Right lobe of liver (tissue), 6 donors: Measurements from ENCODE around the gene USF3. TPM values are rescaled to one million over a fixed set of nuclear protein-coding genes. Genes with fewer than 3 reads are reported as not detected.

Experiments
- ATAC-seq, 4 donors: fragments of 200-7000 bp; cut with Tn5 transposase; one replicate each; pipeline ENCODE4 v1.9.1; 2020; ENCODE audit warnings: mild to moderate bottlenecking in 4 of 4, moderate library complexity in 4 of 4
- DNase-seq, 3 donors: peaks; one replicate each; pipeline ENCODE4 v3.0.0-alpha.2; 2020
- H3K27ac ChIP-seq, 3 donors: fragments of 200-600 bp; one replicate each; pipeline ENCODE4 v1.8.0; 2022
- H3K27me3 ChIP-seq, 2 donors: fragments of 200-600 bp; one replicate each; pipeline ENCODE4 v1.8.0; 2022
- H3K36me3 ChIP-seq, 4 donors: fragments of 200-600 bp; sonication (generic) in 1 of 4; one replicate each; pipeline versions ENCODE4 v1.5.1 to v1.8.0; 2017 to 2022; ENCODE audit warnings: control low read depth in 1 of 4
- H3K4me1 ChIP-seq, 4 donors: fragments of 200-600 bp; sonication (generic) in 1 of 4; one replicate each; pipeline versions ENCODE4 v1.5.1 to v1.8.0; 2017 to 2022; ENCODE audit warnings: control low read depth in 1 of 4
- H3K4me3 ChIP-seq, 3 donors: fragments of 200-600 bp; one replicate each; pipeline ENCODE4 v1.8.0; 2022
- H3K9me3 ChIP-seq, 4 donors: fragments of 200-600 bp; sonication (generic) in 1 of 4; one replicate each; pipeline versions ENCODE4 v1.5.1 to v1.8.0; 2017 to 2022; ENCODE audit warnings: control low read depth in 1 of 4
- CTCF ChIP-seq, 4 donors: fragments of 200-600 bp in 3 of 4; fragments of 450-650 bp in 1 of 4; IDR thresholded peaks; one replicate each; pipeline versions ENCODE4 v1.5.1 to v1.8.0; 2016 to 2022; ENCODE audit warnings: antibody characterized with exemption in 4 of 4, mild to moderate bottlenecking in 2 of 4
- POLR2A ChIP-seq: fragments of 450-650 bp; IDR thresholded peaks from one replicate; pipeline ENCODE4 v1.6.1; 2017; ENCODE audit warnings: antibody characterized with exemption, mild to moderate bottlenecking
- WGBS: methylation state at CpG from one replicate; pipeline ENCODE4 v1.1.6; 2018; ENCODE audit warnings: low coverage, low lambda C conversion rate; ENCODE audit not compliant: insufficient coverage; ENCODE audit errors: missing lambda C conversion rate; 5-methylcytosine and 5-hydroxymethylcytosine counted together
- intact Hi-C, 2 donors: fragments of 100-400 bp; cut with DNase I; formaldehyde crosslinking; loops; one replicate each; pipeline versions ENCODE4 v1.11.2 to v1.14.1; 2022
- total RNA-seq, 6 experiments: library from RNA; depleted of rRNA in 2 of 6; stranded (reverse); fragments of >200 nt in 2 of 6; fragmentation: NEBNext Ultra II Directional in 3 of 6; extraction: Animal tissue kit (Norgen Biotek cat#: 25700) in 3 of 6; gene quantifications; one replicate each; pipeline versions ENCODE4 v1.1.0 to v1.2.4, GENCODE V29; 2016 to 2023
- donor health status: DM: no; HTN: yes; CAD: no.
- donor health status: DM: no; HTN: no; CAD: no.
- donor health status: DM: no; HTN: no; CAD: no.
- donor health status: DM: no; HTN: yes; CAD: no.
- donor health status: DM: no; HTN: yes; CAD: no.

The USF3 gene
- total RNA-seq, 6 experiments from 2014 or later, result 12.1 to 20.3 (median 17.6) TPM

- Histone ChIP-seq H3K4me3 (peak overlapping the region; percentile 83 to 91 (median 84)), H3K27ac (peak overlapping the region; percentile 99), H3K36me3 (no peaks in the 10 kb centered on the region), H3K9me3 (no peaks in the 10 kb centered on the region), H3K4me1 (peaks cover 0 to 35% (median 6%) of the 10 kb centered on the region in 4 donors), H3K27me3 (no peaks in the 10 kb centered on the region)
- DNase-seq (peak; percentile 99 to 100 (median 99)), ATAC-seq (peak; percentile 90 to 95 (median 92))
- intact Hi-C loops, result no loop called here
- TF ChIP-seq POLR2A (no peak), CTCF (IDR thresholded peaks at IDR 0.05) (peak; percentile 20 to 34 (median 26))
- WGBS, result under 1% methylated on average over 31 of the region's 38 CpGs
Observed at GRCh38 chr3:113696658-113697499, 437 bp upstream of the USF3 start.

GRCh38 chr3:113695431-113695785 lies 1.0 kb downstream of the USF3 start:
- no peaks in the 10 kb centered on the region for H3K9me3 ChIP-seq
- H3K4me1 ChIP-seq, result peaks cover 0 to 49% (median 13%) of the 10 kb centered on the region in 4 donors
- H3K27ac ChIP-seq, result peak overlapping the region; percentile 99
- no peaks in the 10 kb centered on the region for H3K27me3 ChIP-seq
- peak overlapping the region; percentile 83 to 91 (median 84) for H3K4me3 ChIP-seq
- 9% methylated on average over 8 of the region's 8 CpGs for WGBS
- DNase-seq, result no peak
- no peak for TF ChIP-seq POLR2A
- ATAC-seq, result no peak
- intact Hi-C loops, result no loop called here
- H3K36me3 ChIP-seq, result no peaks in the 10 kb centered on the region

GRCh38 chr3:113690482-113690881 lies 6.0 kb downstream of the USF3 start:
- WGBS, result 46% methylated on average over 3 of the region's 3 CpGs
- TF ChIP-seq POLR2A, result no peak
- TF ChIP-seq CTCF (IDR thresholded peaks at IDR 0.05), result no peak
- intact Hi-C loops, result no loop called here
- no peak overlapping the region for H3K4me3 ChIP-seq
- peak overlapping the region in 2 of 3 donors; percentile 19 to 34 for H3K27ac ChIP-seq
- no peaks in the 10 kb centered on the region for H3K27me3 ChIP-seq
- no peaks in the 10 kb centered on the region for H3K36me3 ChIP-seq
- no peaks in the 10 kb centered on the region for H3K9me3 ChIP-seq
- DNase-seq (no peak), ATAC-seq (peak in 3 of 4 donors; percentile 12 to 33 (median 20))
- peaks cover 0 to 61% (median 25%) of the 10 kb centered on the region in 4 donors for H3K4me1 ChIP-seq

- no peaks in the 10 kb centered on the region for H3K27me3 ChIP-seq
- peak overlapping the region; percentile 27 to 59 (median 55) for H3K27ac ChIP-seq
- TF ChIP-seq CTCF (IDR thresholded peaks at IDR 0.05), result peak in 2 of 4 donors; percentile 12 to 25
- no peak for TF ChIP-seq POLR2A
- H3K36me3 ChIP-seq, result no peaks in the 10 kb centered on the region
- DNase-seq (peak; percentile 25 to 78 (median 68)), ATAC-seq (peak; percentile 89 to 94 (median 91))
- intact Hi-C loops, result no loop called here
- 33% methylated on average over 1 of the region's 2 CpGs for WGBS
- no peak overlapping the region for H3K4me3 ChIP-seq
- H3K4me1 ChIP-seq, result peaks cover 0 to 40% (median 22%) of the 10 kb centered on the region in 4 donors
- no peaks in the 10 kb centered on the region for H3K9me3 ChIP-seq
Observed at GRCh38 chr3:113685956-113686721, 10.3 kb downstream of the USF3 start.
